B cell (primary cell): ENCODE measurements around the gene FUT9. TPM values are rescaled to one million over a fixed set of nuclear protein-coding genes. Genes with fewer than 3 reads are reported as not detected.

Experiments used
- ATAC-seq: fragments of 200-7000 bp; cut with Tn5 transposase; one replicate; pipeline ENCODE4 v1.10.0; 2021; ENCODE audit warnings: low read depth, mild to moderate bottlenecking, moderate number of reproducible peaks, moderate library complexity
- CTCF ChIA-PET: fragments of 350-600 bp; sonication (Branson Sonifier 250); formaldehyde crosslinking; loops from one replicate; lab custom pipeline; 2021; ENCODE audit warnings: antibody characterized with exemption, inconsistent platforms; lab: Charles Lee
- POLR2A ChIA-PET: fragments of 350-600 bp; sonication (Branson Sonifier 250); formaldehyde crosslinking; loops from one replicate; lab custom pipeline; 2021; ENCODE audit warnings: antibody characterized with exemption; lab: Charles Lee
- DNase-seq: peaks from one replicate; pipeline ENCODE4 v3.0.0; 2013
- H2AFZ ChIP-seq: 2 replicates; pipeline ENCODE4 v1.6.1; 2012; ENCODE audit warnings: mild to moderate bottlenecking, low read depth, low read length; ENCODE audit not compliant: insufficient read depth, poor library complexity, severe bottlenecking
- H3K27ac ChIP-seq, 2 donors: 1 replicate in 1 of 2; 2 replicates in 1 of 2; pipeline ENCODE4 v1.5.1; 2012 to 2013; ENCODE audit warnings: low read length in 2 of 2, mild to moderate bottlenecking in 2 of 2, moderate library complexity in 1 of 2
- H3K27me3 ChIP-seq, 4 experiments: fragments of 200-600 bp in 1 of 4; sonication (generic) in 1 of 4; replicated peaks in 1 of 4; 1 replicate in 2 of 4; 2 replicates in 2 of 4; pipeline versions ENCODE4 v1.6.1 to v1.7.0; 2013 to 2016; ENCODE audit warnings: low read length in 3 of 4, mild to moderate bottlenecking in 2 of 4, mixed read lengths in 1 of 4, moderate library complexity in 1 of 4; ENCODE audit not compliant: insufficient read depth in 4 of 4, control insufficient read depth in 3 of 4; ENCODE audit errors: control extremely low read depth in 1 of 4
- H3K36me3 ChIP-seq, 2 experiments: replicated peaks in 1 of 2; 1 replicate in 1 of 2; 2 replicates in 1 of 2; pipeline versions ENCODE4 v1.6.1 to v1.7.1; 2013; ENCODE audit warnings: low read length in 1 of 2; ENCODE audit not compliant: insufficient read depth in 2 of 2, control insufficient read depth in 1 of 2; ENCODE audit errors: control extremely low read depth in 1 of 2, extremely low read depth in 1 of 2
- H3K4me1 ChIP-seq, 2 donors: fragments of 200-600 bp in 1 of 2; sonication (generic) in 1 of 2; 1 replicate in 1 of 2; 2 replicates in 1 of 2; pipeline versions ENCODE4 v1.5.1 to v1.6.1; 2013 to 2017; ENCODE audit warnings: low read length in 2 of 2; ENCODE audit not compliant: control insufficient read depth in 2 of 2, insufficient read depth in 2 of 2
- H3K4me2 ChIP-seq: replicated peaks from 2 replicates; pipeline ENCODE3; 2012; ENCODE audit warnings: mild to moderate bottlenecking, low read depth, low read length; ENCODE audit not compliant: poor library complexity, severe bottlenecking
- H3K4me3 ChIP-seq, 5 experiments: fragments of 200-600 bp in 1 of 5; sonication (generic) in 1 of 5; 1 replicate in 3 of 5; 2 replicates in 2 of 5; pipeline versions ENCODE4 v1.5.1 to v1.7.0; 2011 to 2016; ENCODE audit warnings: low read length in 4 of 5, mild to moderate bottlenecking in 4 of 5, low read depth in 2 of 5, control low read depth in 1 of 5, moderate library complexity in 1 of 5; ENCODE audit not compliant: insufficient read depth in 1 of 5; ENCODE audit errors: control extremely low read depth in 1 of 5, extremely low read depth in 1 of 5
- H3K79me2 ChIP-seq: fragments of 200-600 bp; sonication (generic); one replicate; pipeline ENCODE4 v1.6.0; 2016; ENCODE audit warnings: low read length; ENCODE audit not compliant: control insufficient read depth, insufficient read depth
- H3K9ac ChIP-seq: fragments of 200-600 bp; sonication (generic); 2 replicates; pipeline ENCODE4 v1.6.1; 2017; ENCODE audit warnings: mild to moderate bottlenecking, low read length, moderate library complexity
- H3K9me3 ChIP-seq, 3 donors: one replicate each; pipeline versions ENCODE4 v1.6.1 to v1.7.1; 2013; ENCODE audit warnings: low read length in 2 of 3; ENCODE audit not compliant: control insufficient read depth in 2 of 3, insufficient read depth in 1 of 3; ENCODE audit errors: control extremely low read depth in 1 of 3
- H4K20me1 ChIP-seq: 2 replicates; pipeline ENCODE4 v1.6.0; 2012; ENCODE audit warnings: mild to moderate bottlenecking, low read length; ENCODE audit not compliant: insufficient read depth, control insufficient read depth, poor library complexity, severe bottlenecking
- H3K27ac Mint-ChIP-seq: one replicate; pipeline ENCODE4 v1.8.0; 2021; ENCODE audit warnings: mixed read lengths
- H3K27me3 Mint-ChIP-seq: one replicate; pipeline ENCODE4 v1.8.0; 2021; ENCODE audit warnings: mixed read lengths
- H3K4me1 Mint-ChIP-seq: one replicate; pipeline ENCODE4 v1.8.0; 2021; ENCODE audit warnings: mixed read lengths
- H3K4me3 Mint-ChIP-seq: one replicate; pipeline ENCODE4 v1.8.0; 2021; ENCODE audit warnings: mixed read lengths
- H3K9me3 Mint-ChIP-seq: one replicate; pipeline ENCODE4 v1.8.0; 2022; ENCODE audit warnings: mixed read lengths; ENCODE audit not compliant: insufficient read depth
- CTCF ChIP-seq: fragments of 200-600 bp; IDR thresholded peaks from one replicate; pipeline ENCODE4 v1.8.0; 2022; ENCODE audit warnings: antibody characterized with exemption, mild to moderate bottlenecking
- EZH2 ChIP-seq: IDR thresholded peaks from 2 replicates; pipeline ENCODE4 v1.6.1; 2012; ENCODE audit warnings: borderline replicate concordance, low read depth, mild to moderate bottlenecking, moderate library complexity, low read length; ENCODE audit not compliant: insufficient read depth, poor library complexity, severe bottlenecking
- WGBS: methylation state at CpG from one replicate; pipeline ENCODE4 v1.1.5; 2013; ENCODE audit warnings: missing lambda C conversion rate; ENCODE audit not compliant: insufficient coverage; 5-methylcytosine and 5-hydroxymethylcytosine counted together
- intact Hi-C: fragments of 100-400 bp; cut with micrococcal nuclease; formaldehyde crosslinking; loops from one replicate; pipeline ENCODE4 v1.10.0; 2022
- polyA plus RNA-seq: library from polyadenylated mRNA; depleted of rRNA; stranded (reverse); fragments of >200 nt; gene quantifications from 2 replicates; pipeline ENCODE4 v1.2.3, GENCODE V29; 2012
- total RNA-seq, 2 donors: library from RNA; stranded (reverse); fragments of 120-200 nt in 1 of 2; gene quantifications; 1 replicate in 1 of 2; 2 replicates in 1 of 2; pipeline versions ENCODE4 v1.2.3 to v1.2.4, GENCODE V29; 2013 to 2022

Gene FUT9
- total and polyA plus RNA-seq, 2 donors (not counting 1 experiment from before 2014, with no cell fraction given), result not detected

GRCh38 chr6:96184798-96185197, 169.0 kb downstream of the FUT9 start:
- no peak overlapping the region for H2AFZ ChIP-seq
- no peak for ATAC-seq
- no peak overlapping the region for H3K27ac ChIP-seq
- no peak overlapping the region for H3K4me3 ChIP-seq
- ChIA-PET POLR2A (no interaction called here), CTCF (no interaction called here)
- no peak overlapping the region for H3K4me2 ChIP-seq
- no peak for TF ChIP-seq CTCF
- TF ChIP-seq EZH2, result no peak
- no peak for DNase-seq
- H3K27me3 Mint-ChIP-seq, result no peaks in the 10 kb centered on the region
- intact Hi-C loops, result no loop called here
- H3K4me1 Mint-ChIP-seq, result no peaks in the 10 kb centered on the region
- WGBS, result 0% methylated on average over 1 of the region's 2 CpGs
- no peaks in the 10 kb centered on the region for H3K9me3 ChIP-seq
- no peak overlapping the region for H3K4me3 Mint-ChIP-seq
- H3K27me3 ChIP-seq, result no peaks in the 10 kb centered on the region
- no peak overlapping the region for H3K9ac ChIP-seq
- no peaks in the 10 kb centered on the region for H4K20me1 ChIP-seq
- H3K36me3 ChIP-seq, result no peaks in the 10 kb centered on the region
- no peak overlapping the region for H3K27ac Mint-ChIP-seq
- H3K9me3 Mint-ChIP-seq, result peaks cover 3% of the 10 kb centered on the region
- H3K79me2 ChIP-seq, result no peaks in the 10 kb centered on the region
- H3K4me1 ChIP-seq, result no peaks in the 10 kb centered on the region

- Histone ChIP-seq H3K79me2 (no peaks in the 10 kb centered on the region), H3K4me1 (no peaks in the 10 kb centered on the region), H3K9ac (no peak overlapping the region), H3K27me3 (no peaks in the 10 kb centered on the region), H2AFZ (no peak overlapping the region), H3K36me3 (no peaks in the 10 kb centered on the region), H3K4me3 (no peak overlapping the region), H3K27ac (no peak overlapping the region), H3K4me2 (no peak overlapping the region), H3K9me3 (no peaks in the 10 kb centered on the region), H4K20me1 (no peaks in the 10 kb centered on the region)
- no peak for DNase-seq
- Mint-ChIP-seq H3K27ac (no peak overlapping the region), H3K27me3 (no peaks in the 10 kb centered on the region), H3K9me3 (peaks cover 3% of the 10 kb centered on the region), H3K4me1 (no peaks in the 10 kb centered on the region), H3K4me3 (no peak overlapping the region)
- no peak for ATAC-seq
- intact Hi-C loops, result no loop called here
- TF ChIP-seq CTCF (no peak), EZH2 (no peak)
- WGBS, result no CpG with 5 or more reads among the region's 2 CpGs
- CTCF ChIA-PET, result no interaction called here
- POLR2A ChIA-PET, result no interaction called here
Measured at GRCh38 chr6:96186094-96186493, 170.3 kb downstream of the FUT9 start.
